Karpas-422 (cell line): Measurements from ENCODE around the gene CTAGE9. TPM values are rescaled to one million over a fixed set of nuclear protein-coding genes. Genes with fewer than 3 reads are reported as not detected.

ENCODE experiments used
- DNase-seq: peaks from one replicate; pipeline ENCODE4 v3.0.0-alpha.2; 2015
- H2AFZ ChIP-seq: fragments of 200-600 bp; sonication (generic); 2 replicates; pipeline ENCODE4 v1.6.1; 2014; ENCODE audit warnings: antibody characterized with exemption, low read length, mixed read lengths
- H3K27ac ChIP-seq: fragments of 200-600 bp; sonication (generic); 2 replicates; pipeline ENCODE4 v1.5.1; 2014; ENCODE audit warnings: mild to moderate bottlenecking, low read length, moderate library complexity
- H3K27me3 ChIP-seq: fragments of 200-600 bp; sonication (generic); 2 replicates; pipeline ENCODE4 v1.6.1; 2014; ENCODE audit warnings: low read length, mixed read lengths
- H3K36me3 ChIP-seq: fragments of 200-600 bp; sonication (generic); 2 replicates; pipeline ENCODE4 v1.6.1; 2014; ENCODE audit warnings: low read length, mixed read lengths; ENCODE audit not compliant: insufficient read depth
- H3K4me1 ChIP-seq: fragments of 200-600 bp; sonication (generic); 2 replicates; pipeline ENCODE4 v1.6.1; 2014; ENCODE audit warnings: mild to moderate bottlenecking, low read length, mixed read lengths
- H3K4me2 ChIP-seq: fragments of 200-600 bp; sonication (generic); 2 replicates; pipeline ENCODE4 v1.6.1; 2014; ENCODE audit warnings: low read length, low read depth, mild to moderate bottlenecking; ENCODE audit not compliant: poor library complexity, severe bottlenecking
- H3K4me3 ChIP-seq: fragments of 200-600 bp; sonication (generic); 2 replicates; pipeline ENCODE4 v1.5.1; 2014; ENCODE audit warnings: mild to moderate bottlenecking, antibody characterized with exemption, low read length, mixed read lengths
- H3K79me2 ChIP-seq: fragments of 200-600 bp; sonication (generic); 2 replicates; pipeline ENCODE4 v1.6.1; 2014; ENCODE audit warnings: mild to moderate bottlenecking, low read length, mixed read lengths
- H3K9ac ChIP-seq: fragments of 200-600 bp; sonication (generic); 2 replicates; pipeline ENCODE4 v1.6.0; 2014; ENCODE audit warnings: low read length
- H3K9me2 ChIP-seq: fragments of 200-600 bp; sonication (generic), shearing (Covaris generic); replicated peaks from 2 replicates; pipeline ENCODE4 v1.6.0; 2014; ENCODE audit warnings: mild to moderate bottlenecking, low read length, moderate library complexity; ENCODE audit not compliant: insufficient read depth
- H3K9me3 ChIP-seq: fragments of 300-700, 200-600 bp; sonication (generic); 2 replicates; pipeline ENCODE4 v1.6.1; 2014; ENCODE audit warnings: low read length, mixed read lengths
- H4K20me1 ChIP-seq: fragments of 200-600 bp; sonication (generic); 2 replicates; pipeline ENCODE4 v1.6.1; 2014; ENCODE audit warnings: mild to moderate bottlenecking, antibody characterized with exemption, low read length, low read depth; ENCODE audit not compliant: insufficient read depth
- total RNA-seq: library from RNA; depleted of rRNA; stranded (reverse); fragments of >200 nt; shearing (Covaris generic); gene quantifications from 2 replicates; pipeline ENCODE4 v1.2.3, GENCODE V29; 2014; ENCODE audit warnings: low replicate concordance

CTAGE9 gene
- total RNA-seq, 1 experiment from 2014 or later, result not detected

GRCh38 chr6:131736003-131736596 is 25.3 kb upstream of the CTAGE9 start:
- no peaks in the 10 kb centered on the region for H3K27me3 ChIP-seq
- H3K9ac ChIP-seq, result no peak overlapping the region
- H3K4me2 ChIP-seq, result no peak overlapping the region
- no peaks in the 10 kb centered on the region for H3K9me2 ChIP-seq
- no peaks in the 10 kb centered on the region for H3K4me1 ChIP-seq
- no peak overlapping the region for H2AFZ ChIP-seq
- no peaks in the 10 kb centered on the region for H3K9me3 ChIP-seq
- no peak for DNase-seq
- H3K36me3 ChIP-seq, result no peaks in the 10 kb centered on the region
- H4K20me1 ChIP-seq, result no peaks in the 10 kb centered on the region
- H3K27ac ChIP-seq, result no peak overlapping the region
- H3K79me2 ChIP-seq, result no peaks in the 10 kb centered on the region
- no peak overlapping the region for H3K4me3 ChIP-seq

- no peaks in the 10 kb centered on the region for H3K36me3 ChIP-seq
- H4K20me1 ChIP-seq, result no peaks in the 10 kb centered on the region
- DNase-seq, result no peak
- H3K9ac ChIP-seq, result no peak overlapping the region
- no peak overlapping the region for H2AFZ ChIP-seq
- H3K27me3 ChIP-seq, result no peaks in the 10 kb centered on the region
- H3K79me2 ChIP-seq, result no peaks in the 10 kb centered on the region
- no peak overlapping the region for H3K4me3 ChIP-seq
- H3K9me3 ChIP-seq, result no peaks in the 10 kb centered on the region
- no peaks in the 10 kb centered on the region for H3K9me2 ChIP-seq
- H3K4me2 ChIP-seq, result no peak overlapping the region
- H3K27ac ChIP-seq, result no peak overlapping the region
- H3K4me1 ChIP-seq, result no peaks in the 10 kb centered on the region
These were observed 22.7 kb upstream of the CTAGE9 start for GRCh38 chr6:131733376-131734016.

- Histone ChIP-seq H3K9me3 (no peaks in the 10 kb centered on the region), H3K36me3 (no peaks in the 10 kb centered on the region), H3K27me3 (no peaks in the 10 kb centered on the region), H4K20me1 (no peaks in the 10 kb centered on the region), H3K4me1 (no peaks in the 10 kb centered on the region), H3K27ac (no peak overlapping the region), H3K4me2 (no peak overlapping the region), H3K4me3 (no peak overlapping the region), H2AFZ (no peak overlapping the region), H3K9ac (no peak overlapping the region), H3K79me2 (no peaks in the 10 kb centered on the region), H3K9me2 (no peaks in the 10 kb centered on the region)
- DNase-seq, result no peak
These were observed 20.4 kb upstream of the CTAGE9 start for GRCh38 chr6:131731224-131731623.

DNA sequence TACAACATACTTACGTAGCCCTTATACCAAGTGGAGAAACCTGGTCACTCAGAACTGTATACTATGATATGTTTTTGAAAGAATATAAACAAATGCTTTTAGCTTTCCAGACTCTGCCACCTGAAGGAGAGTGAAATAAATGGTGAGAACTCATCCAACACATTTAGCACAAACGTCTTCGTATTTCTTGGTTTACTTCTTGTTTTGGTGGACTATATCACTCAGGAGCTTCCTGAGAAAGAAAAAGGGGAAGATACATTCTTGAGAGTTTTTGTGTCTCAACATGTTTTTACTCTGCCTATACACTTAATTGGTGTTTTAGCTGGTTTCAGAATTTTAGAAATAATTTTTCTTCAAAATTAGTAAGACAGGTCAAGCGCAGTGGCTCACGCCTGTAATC is 19.4 kb upstream of the CTAGE9 start:
- no peak overlapping the region for H3K4me3 ChIP-seq

GRCh38 chr6:131729550-131729949 is 18.7 kb upstream of the CTAGE9 start:
- Histone ChIP-seq H3K79me2 (no peaks in the 10 kb centered on the region), H3K4me3 (no peak overlapping the region), H3K27me3 (no peaks in the 10 kb centered on the region), H3K36me3 (no peaks in the 10 kb centered on the region), H3K4me1 (no peaks in the 10 kb centered on the region), H3K4me2 (no peak overlapping the region), H3K9me3 (no peaks in the 10 kb centered on the region), H2AFZ (no peak overlapping the region), H3K27ac (no peak overlapping the region), H3K9me2 (no peaks in the 10 kb centered on the region), H3K9ac (no peak overlapping the region), H4K20me1 (no peaks in the 10 kb centered on the region)
- DNase-seq, result no peak

More for the DNA sequence above, 19.4 kb upstream of the CTAGE9 start:
- H3K4me2 ChIP-seq, result no peak overlapping the region
- H4K20me1 ChIP-seq, result no peaks in the 10 kb centered on the region
- H3K27me3 ChIP-seq, result no peaks in the 10 kb centered on the region
- no peak overlapping the region for H2AFZ ChIP-seq
- no peaks in the 10 kb centered on the region for H3K9me2 ChIP-seq
- H3K4me1 ChIP-seq, result no peaks in the 10 kb centered on the region
- DNase-seq, result no peak
- no peaks in the 10 kb centered on the region for H3K79me2 ChIP-seq
- no peak overlapping the region for H3K9ac ChIP-seq
- no peak overlapping the region for H3K27ac ChIP-seq
- no peaks in the 10 kb centered on the region for H3K36me3 ChIP-seq
- no peaks in the 10 kb centered on the region for H3K9me3 ChIP-seq

DNA sequence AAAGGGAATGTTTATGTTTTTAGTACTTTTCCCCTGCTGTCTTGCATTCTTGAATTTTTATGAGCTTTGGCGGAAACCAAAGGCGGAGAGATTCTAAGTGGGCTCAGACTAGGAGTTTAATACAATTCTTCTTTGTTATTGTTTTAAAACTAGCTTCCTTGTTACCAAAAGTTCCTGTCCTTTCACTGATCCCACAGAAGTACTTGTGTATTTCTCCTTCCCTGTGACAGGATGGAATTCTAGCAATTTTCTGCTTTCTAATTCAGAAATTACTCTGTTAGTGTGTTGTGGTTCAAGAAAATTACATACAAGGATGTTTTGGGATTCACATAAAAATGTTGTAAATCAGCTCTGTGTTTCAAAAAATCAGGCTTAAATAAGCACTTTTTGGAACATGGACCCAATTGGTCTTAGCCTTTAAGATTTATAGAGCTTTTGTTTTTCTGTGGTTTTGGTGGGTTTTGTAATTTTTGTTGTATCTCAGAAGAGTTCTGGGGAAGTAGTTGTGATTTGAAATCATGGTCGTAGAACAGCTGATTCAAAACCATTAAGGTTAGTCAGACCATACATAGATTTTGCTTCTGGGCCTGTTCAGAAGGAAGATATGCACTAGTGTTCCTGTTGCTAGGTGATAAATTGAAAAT is 17.6 kb upstream of the CTAGE9 start:
- no peak for DNase-seq
- H3K79me2 ChIP-seq, result no peaks in the 10 kb centered on the region

DNA sequence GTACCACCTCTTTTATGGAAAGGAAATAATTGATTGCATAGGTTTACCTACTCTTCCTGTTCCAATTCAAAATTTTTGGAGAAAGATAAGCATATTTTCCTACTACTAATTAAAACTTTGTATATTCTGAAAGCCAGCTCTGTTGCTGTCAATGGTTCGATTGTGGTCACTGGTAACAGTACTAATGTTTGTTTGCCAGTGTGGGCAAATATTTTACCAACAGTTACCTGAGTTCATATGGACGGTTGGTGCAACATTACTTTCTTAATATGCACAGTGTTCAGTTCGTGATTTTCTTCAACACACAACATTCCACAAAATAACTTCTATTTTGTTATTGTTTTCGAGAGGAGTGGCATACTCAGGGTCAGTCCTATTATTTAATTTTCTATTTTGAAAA is 17.1 kb upstream of the CTAGE9 start:
- no peaks in the 10 kb centered on the region for H3K79me2 ChIP-seq
- no peak overlapping the region for H3K9ac ChIP-seq
- H3K4me2 ChIP-seq, result no peak overlapping the region
- no peak overlapping the region for H2AFZ ChIP-seq
- H3K36me3 ChIP-seq, result no peaks in the 10 kb centered on the region
- no peaks in the 10 kb centered on the region for H3K9me3 ChIP-seq
- H3K4me1 ChIP-seq, result no peaks in the 10 kb centered on the region
- H3K27ac ChIP-seq, result no peak overlapping the region
- no peak for DNase-seq
- no peaks in the 10 kb centered on the region for H3K27me3 ChIP-seq
- H4K20me1 ChIP-seq, result no peaks in the 10 kb centered on the region
- no peaks in the 10 kb centered on the region for H3K9me2 ChIP-seq
- H3K4me3 ChIP-seq, result no peak overlapping the region

More for the DNA sequence above, 17.6 kb upstream of the CTAGE9 start:
- Histone ChIP-seq H3K27ac (no peak overlapping the region), H3K4me3 (no peak overlapping the region), H4K20me1 (no peaks in the 10 kb centered on the region), H3K9me2 (no peaks in the 10 kb centered on the region), H3K36me3 (no peaks in the 10 kb centered on the region), H3K9ac (no peak overlapping the region), H3K4me1 (no peaks in the 10 kb centered on the region), H3K27me3 (no peaks in the 10 kb centered on the region), H2AFZ (no peak overlapping the region), H3K4me2 (no peak overlapping the region), H3K9me3 (no peaks in the 10 kb centered on the region)

- no peak overlapping the region for H3K9ac ChIP-seq
- H3K4me1 ChIP-seq, result no peaks in the 10 kb centered on the region
- H3K27me3 ChIP-seq, result no peaks in the 10 kb centered on the region
- H3K4me2 ChIP-seq, result no peak overlapping the region
- H2AFZ ChIP-seq, result no peak overlapping the region
- H3K4me3 ChIP-seq, result no peak overlapping the region
- H3K79me2 ChIP-seq, result no peaks in the 10 kb centered on the region
- no peaks in the 10 kb centered on the region for H3K9me2 ChIP-seq
- H3K27ac ChIP-seq, result no peak overlapping the region
- no peaks in the 10 kb centered on the region for H3K36me3 ChIP-seq
- no peaks in the 10 kb centered on the region for H4K20me1 ChIP-seq
- no peaks in the 10 kb centered on the region for H3K9me3 ChIP-seq
- no peak for DNase-seq
These were observed 16.6 kb upstream of the CTAGE9 start for GRCh38 chr6:131727467-131727866.
